C4-2B (cell line): ENCODE data around the gene RHOT1.

Experiments
- ZFX ChIP-seq: fragments of 450-650 bp; IDR thresholded peaks from 2 replicates; pipeline ENCODE4 v1.6.1; 2017
- TF ChIP-seq, protein P1 (sequence below): fragments of 450-650 bp; conservative IDR thresholded peaks from 2 replicates; pipeline ENCODE4 v1.5.1; 2017; ENCODE audit warnings: mild to moderate bottlenecking

DNA sequence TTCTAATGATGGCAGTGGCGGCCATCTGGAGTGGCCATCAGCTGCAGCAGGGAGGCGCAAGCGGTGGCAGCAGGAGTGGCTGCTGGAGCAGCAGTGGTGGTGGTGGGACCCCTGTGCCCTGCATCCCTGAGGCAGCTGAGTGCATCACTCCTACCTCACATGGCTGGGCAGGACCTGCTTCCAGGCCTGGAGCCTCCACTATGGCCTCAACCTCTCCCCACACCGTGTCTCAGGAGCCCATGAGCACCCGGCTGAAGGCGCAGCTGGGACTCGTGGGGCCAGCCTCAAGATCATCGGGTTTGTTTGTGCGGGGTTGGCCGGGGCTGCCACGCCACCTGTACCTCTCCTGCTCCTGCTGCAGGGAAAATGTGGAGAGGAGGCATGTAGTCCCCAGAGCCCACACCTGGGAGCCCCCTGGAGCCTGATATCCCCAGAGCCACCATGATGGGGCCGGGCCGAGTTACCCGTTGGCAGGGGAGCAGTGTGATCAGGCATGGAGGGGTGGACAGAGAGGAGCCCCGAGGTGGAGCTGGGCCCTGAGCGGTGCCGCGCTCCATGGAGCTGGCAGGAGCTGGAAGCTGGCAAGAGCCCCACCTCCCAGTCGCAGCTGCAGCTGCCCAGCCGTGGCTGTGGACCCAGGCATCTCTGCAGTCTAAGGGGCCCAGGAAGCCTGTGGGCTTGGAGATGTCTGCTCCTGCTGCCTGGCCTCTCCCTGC, 16.7 kb downstream of the RHOT1 start:
- TF ChIP-seq, protein P1, sequence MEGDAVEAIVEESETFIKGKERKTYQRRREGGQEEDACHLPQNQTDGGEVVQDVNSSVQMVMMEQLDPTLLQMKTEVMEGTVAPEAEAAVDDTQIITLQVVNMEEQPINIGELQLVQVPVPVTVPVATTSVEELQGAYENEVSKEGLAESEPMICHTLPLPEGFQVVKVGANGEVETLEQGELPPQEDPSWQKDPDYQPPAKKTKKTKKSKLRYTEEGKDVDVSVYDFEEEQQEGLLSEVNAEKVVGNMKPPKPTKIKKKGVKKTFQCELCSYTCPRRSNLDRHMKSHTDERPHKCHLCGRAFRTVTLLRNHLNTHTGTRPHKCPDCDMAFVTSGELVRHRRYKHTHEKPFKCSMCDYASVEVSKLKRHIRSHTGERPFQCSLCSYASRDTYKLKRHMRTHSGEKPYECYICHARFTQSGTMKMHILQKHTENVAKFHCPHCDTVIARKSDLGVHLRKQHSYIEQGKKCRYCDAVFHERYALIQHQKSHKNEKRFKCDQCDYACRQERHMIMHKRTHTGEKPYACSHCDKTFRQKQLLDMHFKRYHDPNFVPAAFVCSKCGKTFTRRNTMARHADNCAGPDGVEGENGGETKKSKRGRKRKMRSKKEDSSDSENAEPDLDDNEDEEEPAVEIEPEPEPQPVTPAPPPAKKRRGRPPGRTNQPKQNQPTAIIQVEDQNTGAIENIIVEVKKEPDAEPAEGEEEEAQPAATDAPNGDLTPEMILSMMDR = no peak
- TF ChIP-seq ZFX = no peak
